NCI-H1092 (cell line): Measurements from ENCODE around the gene CMKLR1.

ENCODE experiments used
- DNase-seq: peaks from one replicate; lab custom pipeline; 2025; lab: John Stamatoyannopoulos, UW

The CMKLR1 gene

GRCh38 chr12:108260969-108261368 lies 78.1 kb downstream of the CMKLR1 start:
- no peak for DNase-seq

GRCh38 chr12:108260039-108260438 lies 79.1 kb downstream of the CMKLR1 start:
- DNase-seq: no peak

GRCh38 chr12:108257610-108258106 lies 81.5 kb downstream of the CMKLR1 start:
- DNase-seq: no peak

GRCh38 chr12:108257004-108257403 lies 82.1 kb downstream of the CMKLR1 start:
- no peak for DNase-seq

- DNase-seq: no peak
Measured at GRCh38 chr12:108255252-108255602, 83.9 kb downstream of the CMKLR1 start.

GRCh38 chr12:108254517-108255251 lies 84.4 kb downstream of the CMKLR1 start:
- DNase-seq: no peak

GRCh38 chr12:108254030-108254429 lies 85.1 kb downstream of the CMKLR1 start:
- DNase-seq: no peak

GRCh38 chr12:108253540-108253939 lies 85.6 kb downstream of the CMKLR1 start:
- DNase-seq: no peak

GRCh38 chr12:108252523-108252922 lies 86.6 kb downstream of the CMKLR1 start:
- DNase-seq: no peak

GRCh38 chr12:108248011-108248410 lies 91.1 kb downstream of the CMKLR1 start:
- DNase-seq: no peak

GRCh38 chr12:108247130-108247529 lies 92.0 kb downstream of the CMKLR1 start:
- no peak for DNase-seq

GRCh38 chr12:108241986-108242703 lies 97.0 kb downstream of the CMKLR1 start:
- DNase-seq: no peak

GRCh38 chr12:108240928-108241327 lies 98.2 kb downstream of the CMKLR1 start:
- DNase-seq: no peak

GRCh38 chr12:108240027-108240785 lies 98.9 kb downstream of the CMKLR1 start:
- no peak for DNase-seq

- DNase-seq: no peak
Measured at GRCh38 chr12:108239378-108239777, 99.7 kb downstream of the CMKLR1 start.

- DNase-seq: no peak
Measured at GRCh38 chr12:108238474-108238873, 100.6 kb downstream of the CMKLR1 start.
